Heart right ventricle (tissue), 16 donors: ENCODE measurements around the gene PRDX5. TPM values are rescaled to one million over a fixed set of nuclear protein-coding genes. Genes with fewer than 3 reads are reported as not detected.

Experiments used
- ATAC-seq, 8 donors: fragments of 200-7000 bp; cut with Tn5 transposase; one replicate each; pipeline ENCODE4 v1.9.1; 2020; ENCODE audit warnings: mild to moderate bottlenecking in 8 of 8, moderate library complexity in 8 of 8, moderate number of reproducible peaks in 1 of 8
- DNase-seq, 2 donors: peaks; one replicate each; pipeline ENCODE4 v3.0.0-alpha.2; 2020
- H3K27ac ChIP-seq, 10 donors: fragments of 200-600 bp; sonication (generic) in 2 of 10; one replicate each; pipeline versions ENCODE4 v1.5.0 to v1.8.0; 2020 to 2022; ENCODE audit warnings: mild to moderate bottlenecking in 3 of 10
- H3K27me3 ChIP-seq, 7 donors: fragments of 200-600 bp; one replicate each; pipeline ENCODE4 v1.8.0; 2021 to 2022; ENCODE audit warnings: mild to moderate bottlenecking in 2 of 7
- H3K36me3 ChIP-seq, 9 donors: fragments of 200-600 bp; sonication (generic) in 1 of 9; one replicate each; pipeline versions ENCODE4 v1.5.0 to v1.8.0; 2020 to 2022; ENCODE audit warnings: mild to moderate bottlenecking in 2 of 9
- H3K4me1 ChIP-seq, 9 donors: fragments of 200-600 bp; sonication (generic) in 1 of 9; one replicate each; pipeline versions ENCODE4 v1.5.0 to v1.8.0; 2020 to 2022; ENCODE audit warnings: mild to moderate bottlenecking in 4 of 9
- H3K4me3 ChIP-seq, 10 donors: fragments of 200-600 bp; sonication (generic) in 2 of 10; one replicate each; pipeline versions ENCODE4 v1.5.0 to v1.8.0; 2020 to 2022; ENCODE audit warnings: mild to moderate bottlenecking in 7 of 10, moderate library complexity in 2 of 10
- H3K9me3 ChIP-seq, 11 donors: fragments of 200-600 bp in 10 of 11; sonication (generic) in 2 of 11; one replicate each; pipeline versions ENCODE4 v1.5.0 to v1.8.0; 2013 to 2022; ENCODE audit warnings: mild to moderate bottlenecking in 2 of 11, control low read depth in 1 of 11, moderate library complexity in 1 of 11
- WGBS, 2 donors: extraction: QIAGEN DNeasy Blood & Tissue Kit; methylation state at CpG; one replicate each; pipeline ENCODE4 v1.1.7; 2013; ENCODE audit warnings: inconsistent platforms in 1 of 2; 5-methylcytosine and 5-hydroxymethylcytosine counted together
- intact Hi-C, 10 donors: fragments of 100-400 bp; cut with DNase I; formaldehyde crosslinking; loops; one replicate each; pipeline versions ENCODE4 v1.11.1 to v1.14.2; 2022
- polyA plus RNA-seq, 2 donors: library from polyadenylated mRNA; stranded (reverse); fragments of 200-250 nt; gene quantifications; one replicate each; pipeline ENCODE4 v1.2.3, GENCODE V29; 2013
- total RNA-seq, 10 donors: library from RNA; stranded (reverse); fragmentation: NEBNext Ultra II Directional in 3 of 10; extraction: Animal tissue kit (Norgen Biotek cat#: 25700) in 3 of 10; gene quantifications; one replicate each; pipeline versions ENCODE4 v1.2.1 to v1.2.4, GENCODE V29; 2021 to 2023
- TF ChIP-seq, protein P1 (sequence below), 9 donors: fragments of 200-600 bp; sonication (generic) in 2 of 9; IDR thresholded peaks; one replicate each; pipeline versions ENCODE4 v1.5.0 to v1.8.0; 2021 to 2022; ENCODE audit warnings: antibody characterized with exemption in 9 of 9, mild to moderate bottlenecking in 5 of 9, moderate library complexity in 1 of 9
- donor health status: Arrhythmogenic right ventricular cardiomyopathy.
- donor health status: ischemic (EF 13 %, LVEDD 7.1; RV severe dilation, severe dysfunction).
- donor health status: healthy with polysubstance abuse.
- donor health status: DM: no; HTN: yes; CAD: no.
- donor health status: DM: no; HTN: no; CAD: no.
- donor health status: ischemic (EF 25% LVEDD 6.9; RV normal size, moderate dysfunction).
- donor health status: ischemic (EF 25% LVEDD 5.7; RV mildly dilated, moderate dysfunction).
- donor health status: healthy.
- donor health status: DM: yes; HTN: yes; CAD: no.
- donor health status: Ischemic cardiomyopathy.
- donor health status: ischemic (EF 35%, LVEDD 5.7; RV mildly dilated, moderate dysfunction).
- donor health status: nonischemic (EF 11% LVEDD 7.7; RV severe dilation, severe dysfunction).
- donor health status: DM: yes; HTN: yes; CAD: no.
- donor health status: PGD.
- donor health status: ischemic (EF 29% LVEDD 5.4; RV normal size, mild dysfunction).
- donor health status: nonischemic (EF 23%, LVEDD 6.1; RV moderate dilation, normal function).

The PRDX5 gene
- total and polyA plus RNA-seq, 12 donors: 264 to 750 (median 292) TPM

DNA sequence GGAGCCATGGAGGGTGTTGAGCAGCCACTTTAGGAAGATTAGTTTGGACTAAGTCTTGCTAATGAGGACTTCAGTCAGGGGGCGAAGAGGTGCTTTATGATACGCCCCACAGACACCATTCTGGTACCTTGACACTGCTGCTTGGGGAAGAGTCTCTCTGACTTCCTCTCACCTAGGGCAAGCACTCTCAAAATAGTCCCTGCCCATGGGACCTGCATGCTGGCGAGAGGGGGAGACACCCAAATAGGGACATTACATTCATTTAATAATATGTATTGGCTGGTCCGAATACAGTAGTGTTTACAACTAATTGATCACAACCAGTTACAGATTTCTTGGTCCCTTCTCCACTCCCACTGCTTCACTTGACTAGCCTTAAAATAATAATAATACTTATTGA lies 22.2 kb upstream of the PRDX5 start:
- Histone ChIP-seq H3K4me1 (peaks cover 19 to 43% (median 34%) of the 10 kb centered on the region in 9 donors), H3K9me3 (no peaks in the 10 kb centered on the region), H3K4me3 (no peak overlapping the region), H3K36me3 (no peaks in the 10 kb centered on the region), H3K27ac (no peak overlapping the region), H3K27me3 (peaks cover 23 to 100% (median 96%) of the 10 kb centered on the region in 7 donors)
- TF ChIP-seq, protein P1, sequence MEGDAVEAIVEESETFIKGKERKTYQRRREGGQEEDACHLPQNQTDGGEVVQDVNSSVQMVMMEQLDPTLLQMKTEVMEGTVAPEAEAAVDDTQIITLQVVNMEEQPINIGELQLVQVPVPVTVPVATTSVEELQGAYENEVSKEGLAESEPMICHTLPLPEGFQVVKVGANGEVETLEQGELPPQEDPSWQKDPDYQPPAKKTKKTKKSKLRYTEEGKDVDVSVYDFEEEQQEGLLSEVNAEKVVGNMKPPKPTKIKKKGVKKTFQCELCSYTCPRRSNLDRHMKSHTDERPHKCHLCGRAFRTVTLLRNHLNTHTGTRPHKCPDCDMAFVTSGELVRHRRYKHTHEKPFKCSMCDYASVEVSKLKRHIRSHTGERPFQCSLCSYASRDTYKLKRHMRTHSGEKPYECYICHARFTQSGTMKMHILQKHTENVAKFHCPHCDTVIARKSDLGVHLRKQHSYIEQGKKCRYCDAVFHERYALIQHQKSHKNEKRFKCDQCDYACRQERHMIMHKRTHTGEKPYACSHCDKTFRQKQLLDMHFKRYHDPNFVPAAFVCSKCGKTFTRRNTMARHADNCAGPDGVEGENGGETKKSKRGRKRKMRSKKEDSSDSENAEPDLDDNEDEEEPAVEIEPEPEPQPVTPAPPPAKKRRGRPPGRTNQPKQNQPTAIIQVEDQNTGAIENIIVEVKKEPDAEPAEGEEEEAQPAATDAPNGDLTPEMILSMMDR (IDR thresholded peaks at IDR 0.05): no peak
- DNase-seq (no peak), ATAC-seq (no peak)
- intact Hi-C loops: loop anchor here in 2 of 10 donors (5.0 kb wide), 1 partner anchor 88 kb away; the partner anchor contains the start of gene FERMT3 (in 2 of the 2)
- 90 to 96% methylated on average over 4 of the region's 4 CpGs for WGBS, 2 donors

DNA sequence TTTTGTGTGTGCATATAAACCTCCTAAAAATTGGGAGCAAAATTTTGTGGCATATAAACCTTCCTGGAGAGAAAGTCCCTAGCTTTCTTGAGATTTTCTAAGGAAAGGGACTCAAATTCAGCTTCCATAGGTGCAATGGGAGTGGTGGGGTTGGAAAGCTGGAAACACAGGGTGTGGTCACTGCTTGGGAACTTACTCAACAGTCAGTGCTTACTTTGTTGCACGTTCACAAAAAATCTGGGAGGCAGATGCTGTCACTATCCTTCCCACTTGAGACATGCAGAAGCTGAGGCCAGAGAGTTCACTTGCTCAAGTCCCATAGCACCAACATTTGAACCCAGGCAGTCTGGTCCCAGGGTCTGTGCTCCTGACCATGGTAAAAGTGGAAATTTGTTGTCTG lies 21.7 kb upstream of the PRDX5 start:
- peaks cover 19 to 44% (median 35%) of the 10 kb centered on the region in 9 donors for H3K4me1 ChIP-seq
- H3K27ac ChIP-seq: no peak overlapping the region
- WGBS, 2 donors: 43 to 71% methylated on average over 1 of the region's 1 CpG
- H3K27me3 ChIP-seq: peaks cover 19 to 97% (median 91%) of the 10 kb centered on the region in 7 donors
- no peaks in the 10 kb centered on the region for H3K36me3 ChIP-seq
- TF ChIP-seq, protein P1 (IDR thresholded peaks at IDR 0.05): no peak
- no peak for DNase-seq
- no peak overlapping the region for H3K4me3 ChIP-seq
- no peak for ATAC-seq
- no peaks in the 10 kb centered on the region for H3K9me3 ChIP-seq
- intact Hi-C loops: loop anchor here in 2 of 10 donors (5.0 kb wide), 1 partner anchor 89 kb away; the partner anchor contains the start of gene FERMT3 (in 2 of the 2)

DNA sequence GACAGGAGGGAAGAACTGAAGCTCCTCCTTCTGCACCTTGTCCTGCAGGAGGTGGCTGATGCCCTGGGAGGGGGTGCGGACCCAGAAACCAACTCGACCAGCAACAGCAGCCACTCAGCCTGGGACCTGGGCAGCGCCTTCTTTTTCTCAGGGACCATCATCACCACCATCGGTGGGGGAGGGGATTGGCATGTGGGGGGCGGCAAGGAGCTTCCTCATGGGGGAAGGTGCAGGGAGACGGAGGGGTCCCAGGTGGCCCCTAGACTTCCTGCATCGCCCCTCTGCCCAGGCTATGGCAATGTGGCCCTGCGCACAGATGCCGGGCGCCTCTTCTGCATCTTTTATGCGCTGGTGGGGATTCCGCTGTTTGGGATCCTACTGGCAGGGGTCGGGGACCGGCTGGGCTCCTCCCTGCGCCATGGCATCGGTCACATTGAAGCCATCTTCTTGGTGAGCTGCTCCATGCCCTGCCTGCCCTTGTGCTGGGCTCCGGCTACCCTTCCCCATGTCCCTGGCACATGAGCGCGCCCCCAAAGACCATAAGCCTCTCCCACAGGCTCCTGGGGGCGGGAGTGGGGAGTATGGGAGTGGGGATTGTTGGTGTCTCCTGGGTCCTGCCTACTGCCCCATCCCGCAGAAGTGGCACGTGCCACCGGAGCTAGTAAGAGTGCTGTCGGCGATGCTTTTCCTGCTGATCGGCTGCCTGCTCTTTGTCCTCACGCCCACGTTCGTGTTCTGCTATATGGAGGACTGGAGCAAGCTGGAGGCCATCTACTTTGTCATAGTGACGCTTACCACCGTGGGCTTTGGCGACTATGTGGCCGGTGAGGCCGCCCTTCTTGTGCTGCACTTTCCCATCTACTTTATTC lies 20.9 kb upstream of the PRDX5 start:
- TF ChIP-seq, protein P1 (IDR thresholded peaks at IDR 0.05): no peak

DNA sequence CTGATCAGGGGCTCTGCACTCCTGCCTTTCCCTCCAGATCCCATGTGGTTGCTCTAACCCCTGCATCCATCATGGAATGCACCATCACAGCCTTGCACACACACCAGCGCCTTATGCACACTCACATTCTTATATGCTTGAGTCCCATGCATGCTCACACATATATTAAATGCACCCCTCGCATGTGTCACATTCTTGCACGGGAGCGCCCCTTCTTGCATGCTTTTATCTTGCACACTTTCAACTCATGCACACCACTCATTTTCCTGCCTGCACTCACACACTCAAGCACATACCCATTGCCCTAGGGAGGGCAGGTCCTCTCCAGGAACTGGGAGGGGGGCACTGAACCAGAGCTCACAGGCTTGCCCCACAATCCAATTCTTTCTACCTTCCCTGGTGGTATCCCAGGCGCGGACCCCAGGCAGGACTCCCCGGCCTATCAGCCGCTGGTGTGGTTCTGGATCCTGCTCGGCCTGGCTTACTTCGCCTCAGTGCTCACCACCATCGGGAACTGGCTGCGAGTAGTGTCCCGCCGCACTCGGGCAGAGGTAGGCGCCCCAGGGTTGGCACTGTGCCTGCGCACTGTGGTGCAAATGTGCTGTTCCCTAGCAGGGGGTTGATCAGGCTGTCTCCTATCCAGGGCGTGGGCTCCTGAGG lies 20.1 kb upstream of the PRDX5 start:
- Histone ChIP-seq H3K36me3 (no peaks in the 10 kb centered on the region), H3K27ac (no peak overlapping the region), H3K27me3 (peaks cover 6 to 92% (median 87%) of the 10 kb centered on the region in 7 donors), H3K9me3 (no peaks in the 10 kb centered on the region), H3K4me3 (no peak overlapping the region), H3K4me1 (peaks cover 14 to 33% (median 27%) of the 10 kb centered on the region in 9 donors)
- TF ChIP-seq, protein P1 (IDR thresholded peaks at IDR 0.05): no peak
- intact Hi-C loops: loop anchor here in 2 of 10 donors (5.0 kb wide), 1 partner anchor 91 kb away; the partner anchor contains the start of gene FERMT3 (in 2 of the 2)
- WGBS, 2 donors: 50 to 58% methylated on average over 18 of the region's 18 CpGs
- DNase-seq (no peak), ATAC-seq (no peak)

More for the DNA sequence above, 20.9 kb upstream of the PRDX5 start:
- no peak for DNase-seq
- intact Hi-C loops: loop anchor here in 2 of 10 donors (5.0 kb wide), 1 partner anchor 90 kb away; the partner anchor contains the start of gene FERMT3 (in 2 of the 2)
- H3K4me3 ChIP-seq: no peak overlapping the region
- WGBS, 2 donors: 12 to 14% methylated on average over 34 of the region's 34 CpGs
- ATAC-seq: no peak
- H3K4me1 ChIP-seq: peaks cover 14 to 40% (median 33%) of the 10 kb centered on the region in 9 donors
- H3K27ac ChIP-seq: no peak overlapping the region
- H3K27me3 ChIP-seq: peaks cover 11 to 97% (median 91%) of the 10 kb centered on the region in 7 donors
- no peaks in the 10 kb centered on the region for H3K36me3 ChIP-seq
- no peaks in the 10 kb centered on the region for H3K9me3 ChIP-seq
